HepG2 (cell line): ENCODE results near the gene PNKD. TPM values are rescaled to one million over a fixed set of nuclear protein-coding genes. Genes with fewer than 3 reads are reported as not detected.

ENCODE experiments used
- ATAC-seq: fragments of 200-7000 bp; cut with Tn5 transposase; 3 replicates; pipeline ENCODE4 v1.9.1; 2020; ENCODE audit warnings: mild to moderate bottlenecking, moderate library complexity
- BruUV-seq: library from RNA; stranded (reverse); fragments of 400-500 nt; replicated peaks from 2 replicates; lab custom pipeline; 2021; lab: Mats Ljungman, UMichigan
- CTCF ChIA-PET: fragments of 300-600 bp; formaldehyde crosslinking; extraction: SDS; loops from one replicate; lab custom pipeline; 2021; ENCODE audit warnings: low total read pairs, inconsistent platforms, low intra/inter-chr PET ratio; lab: Yijun Ruan, JAX
- POLR2A ChIA-PET: fragments of 350-600 bp; sonication (Branson Sonifier 250); formaldehyde crosslinking; loops from one replicate; lab custom pipeline; 2020; ENCODE audit warnings: antibody characterized with exemption, inconsistent platforms; lab: Yijun Ruan, JAX
- DNase-seq: peaks from one replicate; pipeline ENCODE4 v3.0.0-alpha.2; 2015; ENCODE audit warnings: low spot score
- FAIRE-seq: peaks from 3 replicates; lab custom pipeline; 2011; peaks lifted over from hg19 to GRCh38; lab: Jason Lieb, UNC
- H2AFZ ChIP-seq: one replicate; pipeline ENCODE4 v1.6.1; 2011; ENCODE audit warnings: low read length, inconsistent platforms
- H3K27ac ChIP-seq: fragments of 300-600 bp; 3 replicates; pipeline ENCODE4 v1.8.0; 2011; ENCODE audit warnings: mixed run types, mild to moderate bottlenecking, mixed read lengths, low read length, inconsistent platforms; ENCODE audit not compliant: insufficient read depth; ENCODE audit errors: extremely low read length
- H3K27me3 ChIP-seq, 2 experiments: fragments of 200-600 bp in 1 of 2; 2 replicates in 1 of 2; 3 replicates in 1 of 2; pipeline versions ENCODE4 v1.6.0 to v1.8.0; 2011; ENCODE audit warnings: low read length in 2 of 2, mild to moderate bottlenecking in 2 of 2, moderate library complexity in 2 of 2, inconsistent platforms in 1 of 2; ENCODE audit not compliant: insufficient read depth in 2 of 2, control insufficient read depth in 1 of 2
- H3K36me3 ChIP-seq, 2 experiments: fragments of 200-600 bp in 1 of 2; replicated peaks in 1 of 2; 2 replicates in 1 of 2; 3 replicates in 1 of 2; pipeline versions ENCODE4 v1.5.1 to v1.8.0; 2011; ENCODE audit warnings: low read length in 2 of 2, inconsistent platforms in 1 of 2; ENCODE audit not compliant: insufficient read depth in 2 of 2, control insufficient read depth in 1 of 2
- H3K4me1 ChIP-seq: 2 replicates; pipeline ENCODE4 v1.5.1; 2012; ENCODE audit warnings: low read length, inconsistent platforms; ENCODE audit not compliant: insufficient read depth
- H3K4me2 ChIP-seq: 2 replicates; pipeline ENCODE4 v1.6.0; 2011; ENCODE audit warnings: low read depth, low read length, inconsistent platforms
- H3K4me3 ChIP-seq, 3 experiments: fragments of 200-600 bp in 1 of 3; sonication (generic), shearing (Covaris generic) in 1 of 3; replicated peaks in 1 of 3; 2 replicates each; pipeline ENCODE4 v1.5.1; 2011 to 2016; ENCODE audit warnings: low read length in 3 of 3, inconsistent platforms in 2 of 3, low read depth in 2 of 3, mild to moderate bottlenecking in 2 of 3, control low read depth in 1 of 3, mixed read lengths in 1 of 3; ENCODE audit not compliant: insufficient read depth in 1 of 3
- H3K79me2 ChIP-seq: one replicate; pipeline ENCODE4 v1.6.1; 2011; ENCODE audit warnings: low read length, inconsistent platforms; ENCODE audit not compliant: insufficient read depth
- H3K9ac ChIP-seq: 2 replicates; pipeline ENCODE4 v1.6.0; 2011; ENCODE audit warnings: mild to moderate bottlenecking, low read depth, low read length, inconsistent platforms; ENCODE audit not compliant: insufficient read depth
- H3K9me3 ChIP-seq: 2 replicates; pipeline ENCODE4 v1.5.1; 2012; ENCODE audit warnings: mild to moderate bottlenecking, low read length
- H4K20me1 ChIP-seq: 2 replicates; pipeline ENCODE4 v1.6.0; 2011; ENCODE audit warnings: inconsistent platforms, mild to moderate bottlenecking, low read length, moderate library complexity; ENCODE audit not compliant: insufficient read depth
- CAMTA2 ChIP-seq: sonication (generic); formaldehyde crosslinking; IDR thresholded peaks from 2 replicates; pipeline ENCODE4 v1.4.0; 2020; ENCODE audit warnings: mild to moderate bottlenecking, missing genetic modification reagents, borderline replicate concordance
- DPF2 ChIP-seq: sonication (generic); formaldehyde crosslinking; IDR thresholded peaks from 2 replicates; pipeline ENCODE4 v1.4.0; 2020; ENCODE audit warnings: mild to moderate bottlenecking, low read depth, missing genetic modification reagents, borderline replicate concordance
- GTF3A ChIP-seq: sonication (generic); formaldehyde crosslinking; conservative IDR thresholded peaks from 2 replicates; pipeline ENCODE4 v1.4.0; 2020; ENCODE audit warnings: mild to moderate bottlenecking, missing genetic modification reagents
- SAFB2 ChIP-seq: sonication (generic); formaldehyde crosslinking; IDR thresholded peaks from 2 replicates; pipeline ENCODE4 v1.5.1; 2020; ENCODE audit warnings: missing genetic modification reagents, low read depth, mild to moderate bottlenecking, borderline replicate concordance
- SMAD1 ChIP-seq: sonication (generic); formaldehyde crosslinking; IDR thresholded peaks from 2 replicates; pipeline ENCODE4 v1.4.0; 2020; ENCODE audit warnings: missing genetic modification reagents, low read depth, mild to moderate bottlenecking, borderline replicate concordance
- YEATS2 ChIP-seq: sonication (generic); formaldehyde crosslinking; IDR thresholded peaks from 2 replicates; pipeline ENCODE4 v1.4.0; 2020; ENCODE audit warnings: missing genetic modification reagents, borderline replicate concordance
- ZNF33A ChIP-seq: sonication (generic); formaldehyde crosslinking; IDR thresholded peaks from 2 replicates; pipeline ENCODE4 v1.5.1; 2020; ENCODE audit warnings: missing genetic modification reagents, mild to moderate bottlenecking, moderate library complexity, borderline replicate concordance
- WGBS: methylation state at CpG from one replicate; pipeline ENCODE4 v1.1.6; 2017; ENCODE audit warnings: low lambda C conversion rate; 5-methylcytosine and 5-hydroxymethylcytosine counted together
- in situ Hi-C: cut with HindIII; loops from 2 replicates; pipeline ENCODE4 v1.10.0; 2017; ENCODE audit warnings: low pct_unique_long_range_greater_than_20kb; ENCODE audit not compliant: extremely low pct_ligation_motif_present
- intact Hi-C: fragments of 100-400 bp; cut with micrococcal nuclease; formaldehyde crosslinking; loops from one replicate; pipeline ENCODE4 v1.10.0; 2022; ENCODE audit not compliant: unreplicated experiment
- polyA plus RNA-seq, 8 experiments: library from polyadenylated mRNA; depleted of rRNA in 3 of 8; stranded (reverse) in 7 of 8; unstranded in 1 of 8; fragments of >200 nt; fragmentation: Illumina TruSeq in 4 of 8; extraction: Trizol in 4 of 8; gene quantifications; 2 replicates each; pipeline versions ENCODE4 v1.2.1 to v1.2.3, GENCODE V29; 2011 to 2016; ENCODE audit warnings: low read depth in 4 of 8, missing spikeins in 1 of 8, mixed read lengths in 1 of 8; ENCODE audit not compliant: insufficient read depth in 1 of 8
- total RNA-seq, 5 experiments: library from RNA; depleted of rRNA; stranded (reverse); fragments of >200 nt; fragmentation: Illumina TruSeq; extraction: Trizol; gene quantifications; 2 replicates each; pipeline ENCODE4 v1.2.3, GENCODE V29; 2016; ENCODE audit warnings: low read depth in 1 of 5
- TF ChIP-seq, protein P1 (sequence below): sonication (generic); formaldehyde crosslinking; IDR thresholded peaks from 2 replicates; pipeline ENCODE4 v1.4.0; 2020; ENCODE audit warnings: mild to moderate bottlenecking, missing genetic modification reagents

PNKD gene
- total and polyA plus RNA-seq, 2 of the 13 experiments (the other 11 are each of a cell fraction or from before 2014, with no cell fraction given) = 55.9 to 80.4 TPM

DNA sequence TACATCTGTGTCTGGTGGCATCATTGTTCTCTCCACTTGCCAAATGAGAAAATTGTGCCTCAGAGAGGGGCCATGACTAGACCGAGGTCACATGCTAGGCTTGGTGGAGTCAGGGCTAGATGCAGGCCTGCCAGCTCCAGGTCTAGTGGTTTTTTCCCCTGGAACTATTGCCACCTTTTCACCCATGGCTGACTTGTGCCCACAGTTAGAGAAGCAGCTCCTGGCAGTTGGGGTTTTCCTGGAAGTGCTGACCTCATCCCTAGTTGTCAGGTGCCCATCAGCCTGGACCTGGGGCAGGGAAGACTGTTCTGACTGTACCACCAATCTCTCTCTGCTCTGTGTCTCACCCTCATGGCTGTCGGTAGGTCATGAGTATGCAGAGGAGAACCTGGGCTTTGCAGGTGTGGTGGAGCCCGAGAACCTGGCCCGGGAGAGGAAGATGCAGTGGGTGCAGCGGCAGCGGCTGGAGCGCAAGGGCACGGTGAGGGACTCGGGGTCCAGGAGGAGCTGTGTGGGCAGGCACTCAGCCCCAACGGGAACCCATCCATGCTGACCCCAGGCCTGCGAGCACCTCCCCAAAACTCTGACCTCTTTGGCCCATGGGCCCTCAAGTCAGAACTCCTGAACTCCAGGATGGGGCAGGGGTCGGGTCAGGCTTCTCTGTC, 73.9 kb downstream of the PNKD start:
- intact Hi-C loops (no loop called here), in situ Hi-C loops (no loop called here)
- FAIRE-seq = no peak
- no peak for ATAC-seq
- DNase-seq = no peak
- H3K36me3 ChIP-seq = peaks cover 9 to 10% of the 10 kb centered on the region in 2 experiments
- TF ChIP-seq GTF3A (no peak), CAMTA2 (CRISPR knock-in tag) (no peak), ZNF33A (CRISPR knock-in tag) (no peak), SMAD1 (CRISPR knock-in tag) (no peak), DPF2 (CRISPR knock-in tag) (no peak), SAFB2 (no peak), YEATS2 (CRISPR knock-in tag) (no peak)
- TF ChIP-seq, protein P1, sequence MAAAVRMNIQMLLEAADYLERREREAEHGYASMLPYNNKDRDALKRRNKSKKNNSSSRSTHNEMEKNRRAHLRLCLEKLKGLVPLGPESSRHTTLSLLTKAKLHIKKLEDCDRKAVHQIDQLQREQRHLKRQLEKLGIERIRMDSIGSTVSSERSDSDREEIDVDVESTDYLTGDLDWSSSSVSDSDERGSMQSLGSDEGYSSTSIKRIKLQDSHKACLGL (CRISPR knock-in tag) = no peak
- 91% methylated on average over 12 of the region's 12 CpGs for WGBS
- no peaks in the 10 kb centered on the region for H3K9me3 ChIP-seq
- H4K20me1 ChIP-seq = no peaks in the 10 kb centered on the region
- H3K4me2 ChIP-seq = no peak overlapping the region
- peaks cover 3% of the 10 kb centered on the region; the same call in 1 of the 2 replicates for H3K4me1 ChIP-seq
- H3K27me3 ChIP-seq = no peaks in the 10 kb centered on the region
- BruUV-seq = no TSS peak
- no peaks in the 10 kb centered on the region for H3K79me2 ChIP-seq
- H3K27ac ChIP-seq = no peak overlapping the region
- H2AFZ ChIP-seq = no peak overlapping the region
- H3K9ac ChIP-seq = no peak overlapping the region
- ChIA-PET POLR2A (interaction anchor here (1.0 to 3.4 kb wide), 2 partner anchors 20 to 21 kb away, joined by 3 to 10 read pairs; no protein-coding TSS in a partner anchor), CTCF (no interaction called here)
- H3K4me3 ChIP-seq = no peak overlapping the region
